Hepatocyte (in vitro differentiated cells): ENCODE results near the gene PAMR1. TPM values are rescaled to one million over a fixed set of nuclear protein-coding genes. Genes with fewer than 3 reads are reported as not detected.
"Not testable (repeated sequence)": the region's sequence is repeated elsewhere in the genome, so short reads cannot be mapped to it uniquely, and the experiment has no call there.

ENCODE experiments used
- DNase-seq: peaks from one replicate; pipeline ENCODE4 v3.0.0-alpha.2; 2016; ENCODE audit warnings: low spot score
- H2AFZ ChIP-seq: fragments of 200-600 bp; sonication (generic); 2 replicates; pipeline ENCODE4 v1.6.0; 2016; ENCODE audit warnings: antibody characterized with exemption, mild to moderate bottlenecking
- H3K27ac ChIP-seq: fragments of 200-600 bp; sonication (generic); 2 replicates; pipeline ENCODE4 v1.5.1; 2016; ENCODE audit warnings: mild to moderate bottlenecking
- H3K27me3 ChIP-seq: fragments of 200-600 bp; sonication (generic); 2 replicates; pipeline ENCODE4 v1.6.1; 2016
- H3K36me3 ChIP-seq: fragments of 200-600 bp; sonication (generic); replicated peaks from 2 replicates; pipeline ENCODE4 v1.5.1; 2016; ENCODE audit warnings: low read depth; ENCODE audit not compliant: insufficient read depth
- H3K4me1 ChIP-seq: fragments of 200-600 bp; sonication (generic); 2 replicates; pipeline ENCODE4 v1.5.1; 2016; ENCODE audit warnings: mild to moderate bottlenecking, moderate library complexity; ENCODE audit not compliant: insufficient read depth
- H3K4me2 ChIP-seq: fragments of 200-600 bp; sonication (generic); 2 replicates; pipeline ENCODE4 v1.6.0; 2016
- H3K4me3 ChIP-seq: fragments of 200-600 bp; sonication (generic); 2 replicates; pipeline ENCODE4 v1.5.1; 2016; ENCODE audit warnings: mild to moderate bottlenecking
- H3K79me2 ChIP-seq: fragments of 200-600 bp; sonication (generic); 2 replicates; pipeline ENCODE4 v1.6.0; 2017; ENCODE audit warnings: mild to moderate bottlenecking
- H3K9me2 ChIP-seq: fragments of 200-600 bp; sonication (generic); replicated peaks from 2 replicates; pipeline ENCODE4 v1.6.0; 2017; ENCODE audit warnings: mild to moderate bottlenecking; ENCODE audit not compliant: insufficient read depth
- H3K9me3 ChIP-seq: fragments of 200-600 bp; sonication (generic); 2 replicates; pipeline ENCODE4 v1.5.1; 2016; ENCODE audit warnings: low read depth, mild to moderate bottlenecking
- H4K20me1 ChIP-seq: fragments of 200-600 bp; sonication (generic); 2 replicates; pipeline ENCODE4 v1.6.0; 2016; ENCODE audit warnings: mild to moderate bottlenecking; ENCODE audit not compliant: insufficient read depth, poor library complexity, severe bottlenecking
- CTCF ChIP-seq: fragments of 200-600 bp; sonication (generic); IDR thresholded peaks from 2 replicates; pipeline ENCODE4 v1.5.1; 2016; ENCODE audit warnings: antibody characterized with exemption, mild to moderate bottlenecking; ENCODE audit not compliant: poor library complexity
- EZH2 ChIP-seq: fragments of 200-600 bp; sonication (generic); IDR thresholded peaks from 2 replicates; pipeline ENCODE4 v1.6.1; 2016; ENCODE audit warnings: antibody characterized with exemption, mild to moderate bottlenecking, borderline replicate concordance
- EZH2phosphoT487 ChIP-seq: fragments of 200-600 bp; sonication (generic); IDR thresholded peaks from one replicate; pipeline ENCODE4 v1.6.1; 2018; ENCODE audit warnings: antibody characterized with exemption, mild to moderate bottlenecking, low read depth, moderate library complexity; ENCODE audit not compliant: unreplicated experiment, severe bottlenecking
- WGBS: methylation state at CpG from one replicate; pipeline ENCODE4 v1.1.6; 2016; ENCODE audit warnings: low lambda C conversion rate; ENCODE audit errors: missing lambda C conversion rate; 5-methylcytosine and 5-hydroxymethylcytosine counted together
- polyA plus RNA-seq: library from polyadenylated mRNA; unstranded; fragments of >200 nt; fragmentation: Nextera tagmentation; extraction: Ambion mirVana; gene quantifications from 2 replicates; pipeline ENCODE4 v1.2.1, GENCODE V29; 2016
- total RNA-seq: library from RNA; depleted of rRNA; stranded (reverse); fragments of >200 nt; gene quantifications from 2 replicates; pipeline ENCODE4 v1.2.3, GENCODE V29; 2014

The PAMR1 gene
- total and polyA plus RNA-seq, 2 experiments from 2014 or later: 26.3 to 31.1 TPM

GRCh38 chr11:35523861-35524260, 1.6 kb downstream of the PAMR1 start:
- Histone ChIP-seq H2AFZ (no peak overlapping the region), H3K9me3 (no peaks in the 10 kb centered on the region), H3K4me2 (peak overlapping the region; percentile 92), H3K79me2 (no peaks in the 10 kb centered on the region), H3K27ac (peak overlapping the region; percentile 26), H3K27me3 (no peaks in the 10 kb centered on the region), H3K4me3 (no peak overlapping the region), H3K36me3 (no peaks in the 10 kb centered on the region), H3K4me1 (peaks cover 21% of the 10 kb centered on the region), H3K9me2 (no peaks in the 10 kb centered on the region), H4K20me1 (no peaks in the 10 kb centered on the region)
- TF ChIP-seq CTCF (no peak), EZH2 (no peak), EZH2phosphoT487 (no peak)
- WGBS: 52% methylated on average over 5 of the region's 5 CpGs
- DNase-seq: no peak

DNA sequence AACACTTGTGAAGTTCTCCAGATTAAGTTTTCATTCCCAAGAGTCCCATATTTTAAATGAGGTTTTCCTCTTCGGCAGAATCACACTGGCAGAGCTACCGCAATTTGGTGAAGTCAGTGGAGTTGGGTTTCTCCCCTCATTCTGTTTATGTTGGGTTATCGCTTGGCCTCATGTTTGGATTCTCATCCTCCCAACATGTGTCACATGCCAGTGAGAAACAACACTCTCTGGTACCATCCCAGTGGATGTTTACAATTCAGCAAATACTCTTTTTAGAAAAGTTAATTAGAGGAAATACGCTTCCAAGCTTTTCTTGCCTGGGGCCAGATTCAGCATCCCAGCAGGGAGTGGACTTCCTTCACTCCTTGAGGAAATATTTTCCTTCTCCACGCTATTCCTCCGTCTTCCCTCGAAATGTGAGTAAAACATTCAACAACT, 2.1 kb downstream of the PAMR1 start:
- Histone ChIP-seq H3K9me3 (no peaks in the 10 kb centered on the region), H3K27me3 (no peaks in the 10 kb centered on the region), H4K20me1 (no peaks in the 10 kb centered on the region), H3K36me3 (no peaks in the 10 kb centered on the region), H3K4me2 (peak overlapping the region; percentile 92), H3K4me3 (no peak overlapping the region), H3K79me2 (no peaks in the 10 kb centered on the region), H3K4me1 (peaks cover 21% of the 10 kb centered on the region), H3K27ac (peak overlapping the region; percentile 26), H3K9me2 (no peaks in the 10 kb centered on the region), H2AFZ (no peak overlapping the region)
- TF ChIP-seq EZH2 (no peak), CTCF (no peak), EZH2phosphoT487 (no peak)
- 52% methylated on average over 7 of the region's 7 CpGs for WGBS
- DNase-seq: no peak

- H3K4me3 ChIP-seq, H3K27ac ChIP-seq, H3K79me2 ChIP-seq, H4K20me1 ChIP-seq, H2AFZ ChIP-seq, H3K36me3 ChIP-seq, H3K9me3 ChIP-seq, H3K27me3 ChIP-seq, DNase-seq, H3K4me2 ChIP-seq, H3K9me2 ChIP-seq: not testable (repeated sequence)
- H3K4me1 ChIP-seq: peaks cover 21% of the 10 kb centered on the region
- WGBS: 95% methylated on average over 5 of the region's 5 CpGs
Observed at GRCh38 chr11:35522091-35522490, 3.3 kb downstream of the PAMR1 start.

- H2AFZ ChIP-seq: no peak overlapping the region
- DNase-seq: no peak
- no peaks in the 10 kb centered on the region for H4K20me1 ChIP-seq
- peaks cover 14% of the 10 kb centered on the region for H3K4me1 ChIP-seq
- H3K79me2 ChIP-seq: no peaks in the 10 kb centered on the region
- H3K4me3 ChIP-seq: no peak overlapping the region
- H3K27ac ChIP-seq: no peak overlapping the region
- 58% methylated on average over 1 of the region's 1 CpG for WGBS
- TF ChIP-seq EZH2 (no peak), CTCF (no peak), EZH2phosphoT487 (no peak)
- H3K4me2 ChIP-seq: no peak overlapping the region
- no peaks in the 10 kb centered on the region for H3K27me3 ChIP-seq
- H3K9me2 ChIP-seq: no peaks in the 10 kb centered on the region
- no peaks in the 10 kb centered on the region for H3K9me3 ChIP-seq
- no peaks in the 10 kb centered on the region for H3K36me3 ChIP-seq
Observed at GRCh38 chr11:35520376-35520775, 5.0 kb downstream of the PAMR1 start.
